ENCODE data around the gene RNASE12.

DNA sequence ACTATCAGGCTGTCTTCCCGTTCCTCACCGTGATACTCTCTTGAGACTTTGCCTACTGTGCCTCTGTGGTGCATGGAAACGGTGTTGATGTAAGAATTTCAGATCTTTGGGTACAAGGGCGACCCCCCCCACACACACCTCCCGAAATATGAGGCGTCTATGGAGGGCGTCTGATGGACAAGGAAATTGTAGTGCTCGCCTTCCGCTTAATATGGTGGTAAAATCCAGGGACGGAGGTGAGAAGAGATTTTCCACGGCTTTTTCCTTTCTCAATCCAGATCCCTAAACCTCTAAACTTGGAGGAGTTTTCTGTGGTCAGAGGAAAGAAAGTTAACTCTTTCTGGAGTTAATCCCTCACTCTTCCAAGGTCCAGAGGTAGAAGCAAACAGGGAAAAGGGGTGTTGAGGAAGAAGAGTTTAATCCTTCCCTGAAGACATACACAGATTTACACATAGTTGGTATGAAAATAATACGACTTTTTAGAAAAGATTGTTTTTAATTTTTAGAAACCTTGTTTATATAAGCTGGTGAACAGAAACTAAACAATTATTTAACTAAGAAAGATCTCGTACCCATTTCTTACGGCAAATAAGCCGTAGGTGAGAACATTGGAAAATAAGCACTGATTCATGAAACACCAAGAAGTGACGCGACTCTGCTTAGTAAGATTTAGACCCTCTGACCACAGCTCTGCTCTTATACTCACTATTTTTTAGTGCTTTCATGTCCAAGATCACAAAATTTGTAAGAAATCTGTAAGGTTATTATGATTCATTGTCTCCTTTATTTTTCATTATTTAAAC, 23.1 kb upstream of the RNASE12 start:
- TF ChIP-seq, protein P1, sequence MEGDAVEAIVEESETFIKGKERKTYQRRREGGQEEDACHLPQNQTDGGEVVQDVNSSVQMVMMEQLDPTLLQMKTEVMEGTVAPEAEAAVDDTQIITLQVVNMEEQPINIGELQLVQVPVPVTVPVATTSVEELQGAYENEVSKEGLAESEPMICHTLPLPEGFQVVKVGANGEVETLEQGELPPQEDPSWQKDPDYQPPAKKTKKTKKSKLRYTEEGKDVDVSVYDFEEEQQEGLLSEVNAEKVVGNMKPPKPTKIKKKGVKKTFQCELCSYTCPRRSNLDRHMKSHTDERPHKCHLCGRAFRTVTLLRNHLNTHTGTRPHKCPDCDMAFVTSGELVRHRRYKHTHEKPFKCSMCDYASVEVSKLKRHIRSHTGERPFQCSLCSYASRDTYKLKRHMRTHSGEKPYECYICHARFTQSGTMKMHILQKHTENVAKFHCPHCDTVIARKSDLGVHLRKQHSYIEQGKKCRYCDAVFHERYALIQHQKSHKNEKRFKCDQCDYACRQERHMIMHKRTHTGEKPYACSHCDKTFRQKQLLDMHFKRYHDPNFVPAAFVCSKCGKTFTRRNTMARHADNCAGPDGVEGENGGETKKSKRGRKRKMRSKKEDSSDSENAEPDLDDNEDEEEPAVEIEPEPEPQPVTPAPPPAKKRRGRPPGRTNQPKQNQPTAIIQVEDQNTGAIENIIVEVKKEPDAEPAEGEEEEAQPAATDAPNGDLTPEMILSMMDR (IDR thresholded peaks at IDR 0.05): no peak
- TF ChIP-seq EP300 (IDR thresholded peaks at IDR 0.05): no peak

Data from gastroesophageal sphincter (tissue), 3 donors.